ENCODE results near the gene TBC1D5.
A peak's percentile ranks its signal among the peaks of the same experiment; 100 is the strongest.

TBC1D5 gene

GRCh38 chr3:17154221-17154620 lies 588.2 kb downstream of the TBC1D5 start:
- Histone ChIP-seq H3K4me3 (ENCODE audit: low read length, poor library complexity, severe bottlenecking) (no peak overlapping the region), H3K9me3 (ENCODE audit: insufficient read depth, low read depth, low read length) (no peaks in the 10 kb centered on the region), H3K4me2 (ENCODE audit: low read depth, low read length, poor library complexity, severe bottlenecking) (no peak overlapping the region), H3F3A (ENCODE audit: low read depth) (no peaks in the 10 kb centered on the region), H3K79me2 (ENCODE audit: insufficient read depth, low read length) (no peaks in the 10 kb centered on the region), H3K9ac (ENCODE audit: low read depth, low read length, poor library complexity, severe bottlenecking) (no peak overlapping the region), H2AFZ (ENCODE audit: low read length) (no peak overlapping the region), H3K27me3 (ENCODE audit: insufficient read depth, low read length, poor library complexity, severe bottlenecking) (no peaks in the 10 kb centered on the region), H3K9me2 (replicated peaks; ENCODE audit: low read depth, low read length) (no peaks in the 10 kb centered on the region), H4K20me1 (ENCODE audit: insufficient read depth, low read length, poor library complexity, severe bottlenecking) (no peaks in the 10 kb centered on the region), H3K4me1 (ENCODE audit: insufficient read depth, low read length, poor library complexity, severe bottlenecking) (peaks cover 10% of the 10 kb centered on the region), H3K36me3 (ENCODE audit: insufficient read depth, low read length) (peaks cover 25% of the 10 kb centered on the region; the same call in 1 of the 2 replicates)
- TF ChIP-seq, protein P1, sequence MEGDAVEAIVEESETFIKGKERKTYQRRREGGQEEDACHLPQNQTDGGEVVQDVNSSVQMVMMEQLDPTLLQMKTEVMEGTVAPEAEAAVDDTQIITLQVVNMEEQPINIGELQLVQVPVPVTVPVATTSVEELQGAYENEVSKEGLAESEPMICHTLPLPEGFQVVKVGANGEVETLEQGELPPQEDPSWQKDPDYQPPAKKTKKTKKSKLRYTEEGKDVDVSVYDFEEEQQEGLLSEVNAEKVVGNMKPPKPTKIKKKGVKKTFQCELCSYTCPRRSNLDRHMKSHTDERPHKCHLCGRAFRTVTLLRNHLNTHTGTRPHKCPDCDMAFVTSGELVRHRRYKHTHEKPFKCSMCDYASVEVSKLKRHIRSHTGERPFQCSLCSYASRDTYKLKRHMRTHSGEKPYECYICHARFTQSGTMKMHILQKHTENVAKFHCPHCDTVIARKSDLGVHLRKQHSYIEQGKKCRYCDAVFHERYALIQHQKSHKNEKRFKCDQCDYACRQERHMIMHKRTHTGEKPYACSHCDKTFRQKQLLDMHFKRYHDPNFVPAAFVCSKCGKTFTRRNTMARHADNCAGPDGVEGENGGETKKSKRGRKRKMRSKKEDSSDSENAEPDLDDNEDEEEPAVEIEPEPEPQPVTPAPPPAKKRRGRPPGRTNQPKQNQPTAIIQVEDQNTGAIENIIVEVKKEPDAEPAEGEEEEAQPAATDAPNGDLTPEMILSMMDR (conservative IDR thresholded peaks at IDR 0.05; ENCODE audit: low read length): no peak
- no peak for TF ChIP-seq EZH2phosphoT487 (IDR thresholded peaks at IDR 0.05; ENCODE audit: borderline replicate concordance)

- Histone ChIP-seq H3K4me2 (ENCODE audit: low read depth, low read length, poor library complexity, severe bottlenecking) (no peak overlapping the region), H3K36me3 (ENCODE audit: insufficient read depth, low read length) (peaks cover 19% of the 10 kb centered on the region; the same call in 1 of the 2 replicates)
- TF ChIP-seq, protein P1 (conservative IDR thresholded peaks at IDR 0.05; ENCODE audit: low read length): no peak
- no peak for TF ChIP-seq EZH2phosphoT487 (IDR thresholded peaks at IDR 0.05; ENCODE audit: borderline replicate concordance)
Measured at GRCh38 chr3:17153209-17153608, 589.2 kb downstream of the TBC1D5 start.

GRCh38 chr3:17151598-17152373 lies 590.6 kb downstream of the TBC1D5 start:
- H4K20me1 ChIP-seq (ENCODE audit: insufficient read depth, low read length, poor library complexity, severe bottlenecking): no peaks in the 10 kb centered on the region
- TF ChIP-seq EZH2phosphoT487 (IDR thresholded peaks at IDR 0.05; ENCODE audit: borderline replicate concordance): no peak
- TF ChIP-seq, protein P1 (conservative IDR thresholded peaks at IDR 0.05; ENCODE audit: low read length): no peak
- H3K4me2 ChIP-seq (ENCODE audit: low read depth, low read length, poor library complexity, severe bottlenecking): peak overlapping the region; percentile 39
- no peak overlapping the region for H3K9ac ChIP-seq (ENCODE audit: low read depth, low read length, poor library complexity, severe bottlenecking)
- no peaks in the 10 kb centered on the region for H3K9me3 ChIP-seq (ENCODE audit: insufficient read depth, low read depth, low read length)
- peaks cover 10% of the 10 kb centered on the region for H3K4me1 ChIP-seq (ENCODE audit: insufficient read depth, low read length, poor library complexity, severe bottlenecking)
- H3F3A ChIP-seq (ENCODE audit: low read depth): no peaks in the 10 kb centered on the region
- H3K79me2 ChIP-seq (ENCODE audit: insufficient read depth, low read length): no peaks in the 10 kb centered on the region
- no peak overlapping the region for H3K4me3 ChIP-seq (ENCODE audit: low read length, poor library complexity, severe bottlenecking)
- H3K27me3 ChIP-seq (ENCODE audit: insufficient read depth, low read length, poor library complexity, severe bottlenecking): no peaks in the 10 kb centered on the region
- H3K9me2 ChIP-seq (replicated peaks; ENCODE audit: low read depth, low read length): no peaks in the 10 kb centered on the region
- H2AFZ ChIP-seq (ENCODE audit: low read length): no peak overlapping the region
- H3K36me3 ChIP-seq (ENCODE audit: insufficient read depth, low read length): peaks cover 19% of the 10 kb centered on the region; the same call in 1 of the 2 replicates

More at GRCh38 chr3:17153209-17153608, 589.2 kb downstream of the TBC1D5 start:
- Histone ChIP-seq H4K20me1 (ENCODE audit: insufficient read depth, low read length, poor library complexity, severe bottlenecking) (no peaks in the 10 kb centered on the region), H3K27me3 (ENCODE audit: insufficient read depth, low read length, poor library complexity, severe bottlenecking) (no peaks in the 10 kb centered on the region), H3K9me2 (replicated peaks; ENCODE audit: low read depth, low read length) (no peaks in the 10 kb centered on the region), H3K9ac (ENCODE audit: low read depth, low read length, poor library complexity, severe bottlenecking) (no peak overlapping the region), H3K79me2 (ENCODE audit: insufficient read depth, low read length) (no peaks in the 10 kb centered on the region), H3K4me3 (ENCODE audit: low read length, poor library complexity, severe bottlenecking) (no peak overlapping the region), H3K9me3 (ENCODE audit: insufficient read depth, low read depth, low read length) (no peaks in the 10 kb centered on the region), H2AFZ (ENCODE audit: low read length) (no peak overlapping the region), H3F3A (ENCODE audit: low read depth) (no peaks in the 10 kb centered on the region), H3K4me1 (ENCODE audit: insufficient read depth, low read length, poor library complexity, severe bottlenecking) (peaks cover 10% of the 10 kb centered on the region)

Measured in Loucy (cell line).